Stimulated activated CD8-positive, alpha-beta memory T cell treated with anti-CD3 and anti-CD28 coated beads, Interleukin-7, amount 100 ng/mL, for 1 hour (primary cell): ENCODE data around the gene UBE2G1.

ENCODE experiments used
- DNase-seq, 2 donors: peaks; one replicate each; pipeline ENCODE4 v3.0.0-alpha.2; 2020; ENCODE audit warnings: low read depth in 2 of 2

Gene UBE2G1

DNA sequence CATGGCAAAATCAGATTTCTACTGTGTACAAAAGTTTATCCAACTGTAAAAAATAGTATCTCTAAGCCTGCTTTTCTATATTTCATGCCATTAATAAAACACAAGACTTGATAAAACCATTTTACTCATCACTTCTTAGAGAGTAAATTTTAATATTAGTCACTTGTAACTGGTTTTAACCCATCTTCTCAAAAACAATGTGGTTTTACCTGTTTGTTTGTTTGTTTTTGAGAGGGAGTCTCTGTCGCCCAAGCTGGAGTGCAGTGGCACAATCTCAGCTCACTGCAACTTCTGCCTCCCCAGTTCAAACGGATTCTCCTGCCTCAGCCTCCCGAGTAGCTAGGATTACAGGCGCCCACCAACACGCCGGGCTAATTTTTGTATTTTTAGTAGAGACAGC, 32.1 kb downstream of the UBE2G1 start:
- DNase-seq = no peak

DNA sequence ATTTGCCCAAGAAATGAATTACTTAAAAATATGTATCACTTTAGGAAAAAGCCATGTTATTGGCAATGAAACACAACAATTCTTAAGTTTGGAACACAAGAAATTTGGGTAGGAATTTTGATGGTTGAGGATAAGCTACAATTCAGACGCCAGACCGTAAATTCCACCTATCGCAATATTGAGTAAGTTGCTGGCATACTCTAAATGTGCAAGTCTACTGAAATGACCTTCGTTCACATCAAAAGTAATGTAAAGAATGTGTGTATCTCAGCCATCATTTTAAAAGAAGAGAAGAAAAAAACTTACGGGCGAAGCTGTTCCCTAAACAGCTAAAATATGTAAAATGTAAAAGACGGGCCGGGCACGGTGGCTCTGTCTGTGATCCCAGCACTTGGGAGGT, 33.4 kb downstream of the UBE2G1 start:
- DNase-seq = no peak

DNA sequence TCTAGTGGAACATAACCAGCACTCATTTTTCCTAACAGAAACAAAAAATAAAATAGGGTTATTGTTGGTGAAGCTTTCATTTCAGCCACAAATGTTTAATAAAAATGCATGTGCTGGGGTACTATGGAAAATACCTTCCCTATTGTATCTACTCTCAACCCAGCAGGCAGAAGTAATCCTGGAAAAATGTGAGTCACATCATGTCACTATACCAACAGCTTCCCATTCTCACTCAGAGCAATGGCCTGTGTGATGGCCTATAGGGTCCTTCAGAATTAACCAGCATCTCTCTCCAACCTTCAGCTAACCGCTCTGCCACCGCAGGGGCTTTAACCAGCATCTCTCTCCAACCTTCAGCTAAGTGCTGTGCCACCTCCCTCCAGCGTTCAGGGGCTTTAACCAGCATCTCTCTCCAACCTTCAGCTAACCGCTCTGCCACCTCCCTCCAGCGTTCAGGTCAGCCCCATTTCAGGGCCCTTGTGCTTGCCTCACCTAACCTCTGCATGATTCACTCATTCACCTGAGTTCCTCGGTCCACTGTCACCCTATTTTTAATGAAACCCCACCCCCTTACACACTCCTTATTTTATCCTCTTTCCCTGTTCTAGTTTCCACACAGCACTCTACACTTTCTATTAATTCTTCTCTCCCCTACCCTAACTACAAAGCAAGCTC, 34.0 kb downstream of the UBE2G1 start:
- DNase-seq = no peak

DNA sequence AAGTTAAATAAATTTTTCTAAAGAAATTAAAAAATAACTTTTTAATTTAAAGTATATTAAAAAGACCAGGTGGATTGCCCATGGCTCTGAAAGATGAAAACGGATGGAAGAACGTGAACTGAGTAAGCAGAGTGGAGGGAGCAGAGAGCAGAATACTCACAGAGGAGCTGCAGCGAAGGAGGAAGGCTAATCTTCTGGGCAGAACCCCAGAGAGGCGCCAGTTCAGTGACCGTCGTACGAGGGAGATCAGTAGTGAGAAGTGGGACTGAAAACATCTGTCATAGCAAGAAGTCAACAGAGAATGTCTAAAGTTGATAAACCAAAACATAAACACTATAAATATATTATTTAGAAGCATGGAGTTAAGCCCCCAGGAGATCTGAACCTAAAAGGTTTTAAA, 34.9 kb downstream of the UBE2G1 start:
- DNase-seq = no peak

DNA sequence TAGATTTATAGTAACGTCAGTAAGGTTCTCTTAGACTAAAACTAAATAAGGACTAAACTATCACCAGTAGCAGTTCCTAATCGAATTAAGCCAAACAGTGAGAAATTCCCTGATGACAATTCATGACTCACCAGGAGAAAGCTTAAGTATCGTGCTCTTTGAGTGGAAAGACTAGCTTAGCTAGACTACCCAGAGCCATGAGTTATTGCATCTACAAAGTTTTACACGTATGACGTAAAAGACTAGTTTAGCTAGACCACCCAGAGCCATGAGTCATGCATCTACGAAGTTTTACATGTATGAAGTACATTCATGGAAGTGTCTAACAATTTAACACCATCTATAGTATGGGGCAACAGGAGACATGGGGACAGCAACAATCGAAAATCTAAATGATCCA, 36.6 kb downstream of the UBE2G1 start:
- DNase-seq = no peak

DNA sequence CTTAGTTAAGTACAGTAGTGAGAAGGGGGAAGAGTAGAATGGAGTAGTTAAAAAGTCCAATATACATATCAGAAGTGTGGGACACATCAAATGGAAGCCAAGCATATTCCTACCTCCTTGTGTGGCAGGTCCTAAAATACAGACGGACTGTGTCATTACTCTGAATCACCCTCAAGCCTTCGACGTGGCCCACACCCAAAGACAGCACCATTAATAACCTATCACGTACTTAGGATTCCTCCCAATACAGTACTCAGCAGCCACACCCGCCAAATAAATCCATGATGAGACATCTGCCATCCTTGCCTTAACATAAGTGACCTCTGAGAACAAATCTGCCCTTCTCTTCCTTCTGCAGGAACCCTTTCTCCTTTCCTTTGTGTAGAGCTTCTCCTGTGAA, 38.9 kb downstream of the UBE2G1 start:
- DNase-seq = no peak

DNA sequence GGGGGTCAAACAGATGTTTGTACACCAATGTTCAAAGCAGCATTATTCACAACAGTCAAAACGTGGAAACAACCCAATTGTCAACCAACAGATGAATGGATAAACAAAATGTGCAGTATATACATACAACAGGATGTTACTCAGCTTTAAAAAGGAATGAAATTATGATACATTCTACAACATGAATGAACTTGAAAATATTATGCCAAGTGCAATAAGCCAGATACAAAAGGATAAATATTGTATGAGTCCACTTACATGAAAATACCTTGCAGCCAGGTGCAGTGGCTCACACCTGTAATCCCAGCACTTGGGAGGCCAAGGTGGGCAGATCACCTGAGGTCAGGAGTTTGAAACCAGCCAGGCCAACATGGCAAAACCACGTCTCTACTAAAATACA, 39.9 kb downstream of the UBE2G1 start:
- DNase-seq = no peak

DNA sequence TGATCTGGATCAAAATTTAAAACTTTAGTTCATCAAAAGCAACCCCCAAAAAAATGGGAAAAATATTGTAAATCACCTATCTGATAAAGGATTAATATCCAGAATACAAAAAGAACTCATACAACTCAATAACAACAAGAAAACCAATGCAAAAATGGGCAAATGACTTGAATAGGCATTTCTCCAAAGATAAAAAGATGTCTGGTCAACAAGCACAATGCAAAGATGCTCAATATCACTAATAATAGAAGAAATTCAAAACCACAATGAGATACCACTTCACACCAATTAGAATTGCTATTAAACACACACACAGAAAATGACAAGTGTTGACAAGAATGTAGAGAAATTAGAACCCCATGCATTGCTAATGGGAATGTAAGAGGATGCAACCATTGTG, 40.4 kb downstream of the UBE2G1 start:
- no peak for DNase-seq

DNA sequence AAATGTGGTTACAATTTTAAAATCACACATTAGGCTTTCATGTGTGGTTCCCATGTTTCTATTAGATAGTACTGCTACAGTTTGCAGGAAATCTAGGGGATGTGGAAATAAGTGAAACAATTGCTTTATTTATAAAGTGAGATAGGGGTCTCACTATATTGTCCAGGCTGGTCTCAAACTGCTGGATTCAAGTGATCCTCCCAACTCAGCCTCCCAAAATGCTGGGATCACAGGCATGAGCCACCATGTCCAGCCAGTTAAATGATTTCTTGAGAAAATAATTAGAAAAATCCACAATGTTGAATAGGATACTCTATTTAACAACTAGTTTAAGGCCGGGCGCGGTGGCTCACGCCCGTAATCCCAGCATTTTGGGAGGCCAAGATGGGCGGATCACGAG, 42.0 kb downstream of the UBE2G1 start:
- no peak for DNase-seq

DNA sequence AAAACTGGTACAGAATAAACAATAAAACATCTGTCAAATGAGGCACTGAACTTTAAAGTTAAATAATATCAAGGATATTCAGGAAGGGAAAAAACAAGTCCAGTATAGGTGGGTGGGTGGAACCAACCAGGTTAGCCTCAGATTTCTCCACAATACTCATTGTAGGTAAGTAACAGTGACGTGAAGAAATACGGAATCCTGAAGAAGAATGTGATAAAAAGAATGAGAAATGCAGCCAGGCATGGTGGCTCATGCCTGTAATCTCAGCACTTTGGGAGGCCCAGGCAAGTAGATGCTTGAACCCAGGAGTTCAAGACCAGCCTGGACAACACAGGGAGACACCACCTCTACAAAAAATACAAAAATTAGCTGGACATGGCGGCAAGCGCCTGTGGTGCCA, 47.3 kb downstream of the UBE2G1 start:
- no peak for DNase-seq

DNA sequence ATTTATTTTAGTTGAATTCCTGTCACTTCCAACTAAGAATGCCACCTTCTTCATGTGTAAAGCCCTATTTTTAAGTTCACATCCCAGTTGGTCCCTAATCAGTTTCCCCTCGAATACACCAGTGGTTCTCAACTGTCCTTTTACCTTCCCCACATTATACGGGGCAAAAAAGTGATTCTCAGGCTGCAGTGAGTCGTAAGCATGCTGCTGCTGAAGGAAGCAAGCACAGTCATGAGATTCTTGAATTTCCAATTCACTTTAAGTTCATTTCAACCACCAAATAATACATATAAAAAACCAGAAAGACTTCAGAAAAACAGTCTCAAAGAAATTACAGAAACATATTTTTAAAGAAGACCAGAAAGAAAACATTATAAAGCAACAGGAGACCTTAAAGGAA, 47.9 kb downstream of the UBE2G1 start:
- no peak for DNase-seq

DNA sequence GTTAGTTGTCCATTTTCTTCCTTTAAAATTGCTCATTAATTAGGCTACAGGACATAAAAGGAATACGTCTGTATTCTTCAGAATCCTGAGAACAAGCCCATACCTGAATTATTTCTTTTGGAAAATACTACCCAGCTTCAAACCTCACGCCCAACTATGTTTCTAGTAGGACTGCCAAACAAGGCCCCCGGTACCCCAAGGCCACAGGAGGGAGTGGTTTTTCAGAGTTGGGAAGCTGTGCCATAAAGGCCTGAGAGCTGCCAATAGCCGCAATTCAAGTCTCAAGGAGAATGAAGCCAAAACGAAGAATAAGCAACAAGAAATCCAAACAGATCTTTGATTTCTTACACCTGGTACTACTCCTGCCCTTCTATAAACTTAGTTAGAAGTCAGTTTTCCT, 48.3 kb downstream of the UBE2G1 start:
- DNase-seq = no peak

DNA sequence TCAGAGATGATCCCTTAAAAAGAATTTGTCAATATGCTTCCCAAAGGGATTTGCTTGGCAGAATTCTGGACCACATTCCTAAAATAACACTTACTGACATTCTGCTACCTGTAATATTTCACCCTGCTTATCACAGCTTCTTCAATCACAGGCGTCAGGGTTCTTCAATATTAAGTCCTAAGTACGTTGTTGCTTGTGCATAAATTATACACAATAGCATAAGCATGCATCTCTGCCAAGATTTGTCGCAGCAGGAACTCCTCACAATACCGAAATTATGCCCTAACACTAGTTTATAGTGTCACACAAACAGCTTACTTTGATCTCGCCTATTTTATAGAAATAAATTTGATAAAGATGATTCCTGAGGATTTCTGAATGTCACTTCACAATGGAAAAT, 48.9 kb downstream of the UBE2G1 start:
- no peak for DNase-seq

DNA sequence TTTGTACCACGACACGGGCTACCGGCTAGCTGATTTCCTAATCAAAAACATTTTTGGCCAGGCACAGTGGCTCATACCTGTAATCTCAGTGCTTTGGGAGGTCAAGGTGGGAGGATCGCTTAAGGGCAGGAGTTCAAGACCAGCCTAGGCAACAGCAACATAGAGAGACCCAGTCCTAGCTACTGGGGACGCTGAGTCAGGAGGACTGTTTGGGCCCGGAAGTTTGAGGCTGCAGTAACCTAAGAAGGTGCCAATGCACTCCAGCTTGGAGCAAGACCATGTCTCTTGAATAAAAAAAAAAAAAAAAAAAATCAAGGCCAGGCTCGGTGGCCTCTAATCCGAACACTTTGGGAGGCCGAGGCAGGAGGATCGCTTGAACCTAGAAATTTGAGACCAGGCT, 49.8 kb downstream of the UBE2G1 start:
- DNase-seq = no peak

DNA sequence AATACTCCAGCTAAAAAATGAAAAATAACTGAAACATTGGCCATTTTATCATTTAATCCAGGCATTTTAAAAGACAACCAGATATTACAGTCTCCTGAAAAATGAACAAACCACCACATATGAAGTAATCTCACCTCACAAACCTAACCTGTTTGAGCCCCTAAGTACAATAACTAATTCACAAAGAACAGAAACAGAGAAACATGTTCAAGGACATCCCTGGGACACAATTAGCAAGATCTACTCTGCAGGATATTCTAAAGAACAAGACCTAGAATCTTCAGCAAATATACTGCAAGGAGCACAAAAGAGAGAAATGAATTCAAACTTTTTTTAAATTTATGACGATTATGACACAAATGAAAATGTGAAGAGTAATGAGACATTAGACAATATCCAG, 51.9 kb downstream of the UBE2G1 start:
- DNase-seq = no peak

DNA sequence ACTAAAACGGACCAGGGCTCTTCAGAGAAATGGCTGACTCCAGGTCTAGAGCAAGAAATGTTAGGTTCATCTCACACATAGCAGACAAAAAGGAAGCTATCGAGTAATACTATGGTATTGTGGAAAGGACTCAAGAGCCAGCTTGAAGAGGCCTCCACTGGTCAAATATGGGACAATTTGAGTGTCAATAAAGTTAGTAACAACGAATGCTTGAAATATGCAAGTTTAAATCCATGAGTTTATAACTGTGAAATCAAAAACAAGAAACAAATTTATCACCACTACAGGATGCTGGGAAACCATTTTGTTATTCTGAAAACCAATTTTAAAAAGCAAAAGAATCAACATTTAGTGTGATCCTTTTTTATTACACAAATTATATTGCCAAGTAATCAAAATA, 52.3 kb downstream of the UBE2G1 start:
- DNase-seq = no peak

DNA sequence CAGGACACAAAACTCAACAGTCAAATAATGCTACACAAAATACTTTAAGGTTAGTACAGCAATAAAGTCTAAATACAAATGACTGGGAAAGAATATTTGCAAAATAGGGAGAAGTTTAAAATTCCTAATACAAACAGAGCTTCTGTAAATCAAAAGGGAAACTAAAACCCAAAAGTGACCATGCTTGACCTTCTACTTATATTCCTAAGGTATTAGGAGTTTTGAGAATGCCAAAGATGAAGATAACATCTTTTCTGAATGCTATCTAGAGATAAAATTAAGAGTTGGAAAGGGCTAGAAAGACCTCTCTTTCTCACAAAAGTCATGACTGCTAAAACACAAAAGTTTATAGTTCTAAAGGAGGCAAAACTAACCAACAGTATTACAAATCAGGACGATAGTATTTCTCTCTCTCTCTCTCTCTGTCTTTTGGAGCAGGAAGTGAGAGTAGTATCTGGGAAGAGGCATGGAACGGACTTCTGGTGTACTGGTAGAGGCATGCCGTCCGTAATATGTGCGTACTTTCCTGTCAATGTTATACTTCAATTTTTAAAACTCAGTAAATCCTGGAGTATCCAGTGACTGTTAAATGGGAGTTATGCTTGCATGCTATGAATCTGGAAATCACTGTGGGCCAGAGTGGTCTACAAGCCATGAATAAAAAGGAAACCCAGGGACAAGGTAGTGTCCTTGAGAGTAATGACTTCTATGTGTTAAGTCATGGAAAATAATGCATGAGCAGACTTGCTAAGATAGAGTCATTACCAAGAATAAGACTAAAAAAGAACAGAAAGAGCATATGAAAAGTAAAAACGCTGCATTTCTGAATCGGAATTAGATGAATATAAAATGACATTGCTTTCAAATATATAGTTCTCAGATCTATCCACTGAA, 53.0 kb downstream of the UBE2G1 start:
- no peak for DNase-seq

DNA sequence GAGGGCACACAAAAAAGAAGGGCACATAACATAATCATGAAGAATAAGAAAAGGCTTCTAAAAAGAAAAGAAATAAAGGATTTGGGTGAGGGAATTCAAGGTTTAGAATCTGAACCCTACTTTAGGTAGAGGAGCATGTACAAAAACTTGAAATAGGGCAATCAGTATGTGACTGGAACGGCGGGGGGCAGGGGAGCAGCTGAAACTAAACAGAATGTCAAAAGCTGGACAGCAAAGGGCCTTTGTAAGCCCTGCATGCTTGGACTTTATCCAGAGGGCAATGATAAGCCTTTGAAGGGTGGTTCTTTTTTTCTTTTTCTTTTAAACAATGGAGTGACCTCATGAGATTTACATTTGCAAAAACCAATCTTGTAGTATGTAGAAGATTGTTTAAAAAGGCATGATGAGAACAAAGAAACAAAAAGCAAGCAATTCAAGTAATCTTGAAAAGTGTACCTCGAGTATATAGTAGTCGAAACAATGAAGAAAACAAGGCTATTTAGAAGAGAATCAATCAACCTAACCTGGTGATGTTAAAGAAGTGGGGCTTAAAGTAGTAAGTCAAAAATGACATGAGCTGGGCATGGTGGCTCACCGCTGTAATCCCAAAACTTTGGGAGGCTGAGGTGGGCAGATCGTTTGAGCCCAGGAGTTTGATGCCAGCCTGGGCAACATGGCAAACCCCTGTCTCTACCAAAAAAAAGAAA, 56.0 kb downstream of the UBE2G1 start:
- no peak for DNase-seq

DNA sequence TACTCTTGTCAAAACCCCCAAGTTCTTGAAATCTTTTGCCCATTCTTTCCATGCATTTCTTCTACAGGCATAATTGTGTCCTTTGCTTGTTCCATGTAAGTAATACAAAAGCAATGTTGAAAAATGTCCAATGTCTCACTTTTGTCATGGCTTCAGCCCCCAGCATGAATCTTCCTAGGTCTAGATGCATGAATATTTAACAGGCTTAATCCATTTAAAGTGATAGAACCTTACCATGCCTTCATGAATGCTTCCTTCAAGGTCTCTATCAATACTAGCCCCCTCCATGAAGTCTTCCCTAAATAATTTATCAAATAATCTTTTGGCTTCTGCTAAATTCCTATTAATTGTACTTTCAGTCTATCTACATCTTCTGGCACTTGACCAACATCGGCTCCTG, 56.6 kb downstream of the UBE2G1 start:
- DNase-seq = no peak

DNA sequence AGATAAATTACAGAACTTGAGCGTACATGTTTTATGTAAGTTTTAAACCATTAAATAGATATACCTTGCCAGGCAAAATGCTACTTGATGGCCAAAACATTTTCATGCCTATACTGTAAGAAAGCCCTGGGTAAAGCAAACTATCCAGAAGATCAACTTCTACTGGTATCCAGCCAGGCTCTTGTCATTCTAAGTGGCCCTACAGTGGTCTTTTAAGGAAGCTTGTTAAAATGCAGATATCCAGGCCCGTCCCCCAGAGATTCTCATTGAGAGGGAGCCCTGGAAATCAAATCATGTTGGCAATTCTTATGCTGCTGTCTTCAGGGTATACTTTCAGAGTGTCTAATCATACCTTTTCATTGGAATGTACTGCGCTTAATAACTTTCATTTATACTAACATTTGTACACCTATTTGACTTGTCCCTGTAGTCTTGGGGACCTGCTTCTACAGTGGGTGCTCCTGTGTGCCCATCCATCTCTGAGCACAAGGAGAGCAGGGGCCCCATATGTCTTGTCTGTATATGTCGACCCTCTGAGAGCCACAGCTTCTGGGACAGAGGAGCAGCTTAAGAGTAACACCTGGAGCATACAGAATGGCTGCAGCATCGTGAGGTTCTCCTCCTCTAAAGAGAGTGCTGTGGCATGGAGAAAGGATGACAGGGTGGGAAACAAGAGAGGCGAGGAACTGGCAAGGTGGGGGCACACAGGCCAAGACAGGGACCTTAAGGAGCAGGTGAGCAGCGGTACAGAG, 59.1 kb downstream of the UBE2G1 start:
- no peak for DNase-seq

DNA sequence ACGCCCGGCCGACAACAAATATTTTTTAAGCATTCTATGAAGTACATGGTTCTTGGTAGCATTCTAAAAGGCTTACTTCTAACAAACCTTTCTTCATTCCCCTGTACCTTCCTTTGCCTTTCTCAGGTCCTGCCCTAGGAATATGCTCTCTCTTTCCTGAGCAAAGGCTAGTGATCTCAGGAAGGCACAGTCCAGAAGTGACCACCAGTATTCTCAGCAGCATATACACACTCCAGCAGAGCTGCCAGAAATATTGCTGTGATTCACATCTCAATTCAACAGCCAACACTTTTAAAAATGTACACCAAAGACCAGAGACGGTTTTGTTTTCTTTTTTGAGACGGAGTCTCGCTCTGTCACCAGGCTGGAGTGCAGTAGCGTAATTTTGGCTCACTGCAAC, 61.3 kb downstream of the UBE2G1 start:
- no peak for DNase-seq

DNA sequence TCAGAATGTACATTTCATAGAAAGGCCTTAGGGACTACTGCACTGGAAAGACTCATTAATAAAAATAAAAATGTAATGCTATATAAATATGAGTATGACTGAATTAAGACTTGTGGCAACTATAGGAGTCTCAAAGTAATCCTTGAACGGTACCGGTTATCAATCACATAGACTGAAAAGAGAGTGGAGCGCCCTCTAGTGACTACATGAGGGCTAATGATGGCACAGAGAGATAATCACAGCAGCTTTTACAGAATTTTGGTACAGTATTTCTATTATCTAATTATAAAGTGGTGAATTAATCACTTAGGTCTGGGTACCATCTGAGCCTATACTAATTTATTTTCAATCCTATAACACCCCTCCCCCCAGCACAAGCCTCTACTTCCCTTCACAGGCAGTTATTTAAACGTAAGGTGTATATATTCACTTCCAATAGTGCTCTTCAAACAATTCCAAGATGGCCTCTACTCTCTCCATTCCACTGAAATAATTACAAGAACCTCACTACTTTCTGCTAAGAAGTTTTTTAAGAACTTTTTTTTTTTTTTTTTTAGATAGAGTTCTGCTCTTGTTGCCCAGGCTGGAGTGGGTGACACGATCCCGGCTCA, 62.0 kb downstream of the UBE2G1 start:
- peak in 1 of 2 donors; percentile 19 for DNase-seq
